A673 (cell line): ENCODE results near the gene FOXN3. TPM values are rescaled to one million over a fixed set of nuclear protein-coding genes. Genes with fewer than 3 reads are reported as not detected.

Experiments
- BruUV-seq: library from RNA; stranded (reverse); fragments of 400-500 nt; replicated peaks from 2 replicates; lab custom pipeline; 2021; lab: Mats Ljungman, UMichigan
- CTCF ChIA-PET: fragments of 300-600 bp; sonication (Branson Sonifier 250); formaldehyde crosslinking; loops from one replicate; lab custom pipeline; 2022; ENCODE audit warnings: antibody characterized with exemption; lab: Charles Lee
- POLR2A ChIA-PET: fragments of 300-600 bp; sonication (Branson Sonifier 250); formaldehyde crosslinking; loops from one replicate; lab custom pipeline; 2022; ENCODE audit warnings: antibody characterized with exemption; ENCODE audit not compliant: low non-redundant PET; lab: Charles Lee
- DNase-seq: peaks from one replicate; pipeline ENCODE4 v3.0.0-alpha.2; 2015; ENCODE audit warnings: low spot score
- H3K27ac ChIP-seq: fragments of 200-600 bp; sonication (generic); 2 replicates; pipeline ENCODE4 v1.5.1; 2016; ENCODE audit warnings: mixed run types, low read depth, mild to moderate bottlenecking, mixed read lengths, antibody characterized with exemption, low read length; ENCODE audit not compliant: poor library complexity, severe bottlenecking
- H3K27me3 ChIP-seq: fragments of 200-600 bp; sonication (generic); replicated peaks from 2 replicates; pipeline ENCODE4 v1.6.1; 2017; ENCODE audit warnings: mixed run types, low read depth, mild to moderate bottlenecking, mixed read lengths, antibody characterized with exemption, low read length; ENCODE audit not compliant: insufficient read depth, poor library complexity
- H3K36me3 ChIP-seq: fragments of 200-600 bp; sonication (generic); 2 replicates; pipeline ENCODE4 v1.6.1; 2016; ENCODE audit warnings: mixed run types, mild to moderate bottlenecking, mixed read lengths, antibody characterized with exemption, low read length; ENCODE audit not compliant: insufficient read depth, poor library complexity, severe bottlenecking
- H3K4me1 ChIP-seq: fragments of 200-600 bp; sonication (generic); 2 replicates; pipeline ENCODE4 v1.6.1; 2017; ENCODE audit warnings: mixed run types, mild to moderate bottlenecking, mixed read lengths, antibody characterized with exemption, low read length; ENCODE audit not compliant: insufficient read depth, poor library complexity, severe bottlenecking
- H3K4me3 ChIP-seq: fragments of 200-600 bp; sonication (generic); 2 replicates; pipeline ENCODE4 v1.5.1; 2016; ENCODE audit warnings: low read depth, mixed run types, mild to moderate bottlenecking, mixed read lengths, low read length; ENCODE audit not compliant: poor library complexity, severe bottlenecking
- H3K9me3 ChIP-seq: fragments of 200-600 bp; sonication (generic); 2 replicates; pipeline ENCODE4 v1.6.1; 2016; ENCODE audit warnings: mixed run types, low read depth, mild to moderate bottlenecking, mixed read lengths, antibody characterized with exemption, low read length; ENCODE audit not compliant: poor library complexity, severe bottlenecking
- EZH2 ChIP-seq: fragments of 200-600 bp; sonication (generic); IDR thresholded peaks from 2 replicates; pipeline ENCODE4 v1.6.1; 2017; ENCODE audit warnings: borderline replicate concordance, low read depth, mild to moderate bottlenecking, mixed read lengths, antibody characterized with exemption, low read length; ENCODE audit not compliant: poor library complexity, severe bottlenecking
- intact Hi-C: fragments of 100-400 bp; cut with micrococcal nuclease; formaldehyde crosslinking; loops from one replicate; pipeline ENCODE4 v1.10.0; 2022; ENCODE audit not compliant: unreplicated experiment
- total RNA-seq: library from RNA; stranded (reverse); gene quantifications from 2 replicates; pipeline ENCODE4 v1.2.3, GENCODE V29; 2021
- TF ChIP-seq, protein P1 (sequence below): fragments of 300-800, 200-600 bp; sonication (generic); conservative IDR thresholded peaks from 2 replicates; pipeline ENCODE4 v1.5.1; 2017; ENCODE audit warnings: low read depth, mild to moderate bottlenecking, antibody characterized with exemption, low read length, moderate library complexity, mixed read lengths

FOXN3 gene
- total RNA-seq, 1 experiment from 2014 or later, result 15.3 TPM

DNA sequence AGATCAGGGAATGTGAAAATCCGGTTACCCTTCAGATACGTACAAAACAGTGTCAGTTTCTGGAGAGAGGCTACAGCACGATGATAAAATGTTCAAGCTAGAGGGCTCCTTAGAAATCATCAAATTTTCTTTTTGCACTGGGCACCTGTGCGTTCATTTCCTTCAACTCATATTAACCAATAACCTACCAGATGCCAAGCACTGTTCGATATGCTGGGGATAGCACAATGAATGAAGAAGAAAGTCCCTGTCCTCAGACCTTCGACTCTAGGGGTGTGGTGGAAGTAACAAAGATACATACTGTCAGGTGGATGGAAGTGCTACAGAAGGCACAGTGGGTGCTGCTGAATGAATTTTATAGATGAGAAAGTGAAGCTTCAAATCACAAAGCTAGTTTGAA lies 172.3 kb downstream of the FOXN3 start:
- Histone ChIP-seq H3K27ac (no peak overlapping the region), H3K4me1 (peaks cover 18% of the 10 kb centered on the region), H3K27me3 (no peaks in the 10 kb centered on the region), H3K9me3 (no peaks in the 10 kb centered on the region), H3K4me3 (no peak overlapping the region), H3K36me3 (no peaks in the 10 kb centered on the region)
- intact Hi-C loops, result loop anchor here (5.0 to 10.0 kb wide), 2 partner anchors 173 to 670 kb away; partner anchors contain the start of gene FOXN3
- TF ChIP-seq, protein P1, sequence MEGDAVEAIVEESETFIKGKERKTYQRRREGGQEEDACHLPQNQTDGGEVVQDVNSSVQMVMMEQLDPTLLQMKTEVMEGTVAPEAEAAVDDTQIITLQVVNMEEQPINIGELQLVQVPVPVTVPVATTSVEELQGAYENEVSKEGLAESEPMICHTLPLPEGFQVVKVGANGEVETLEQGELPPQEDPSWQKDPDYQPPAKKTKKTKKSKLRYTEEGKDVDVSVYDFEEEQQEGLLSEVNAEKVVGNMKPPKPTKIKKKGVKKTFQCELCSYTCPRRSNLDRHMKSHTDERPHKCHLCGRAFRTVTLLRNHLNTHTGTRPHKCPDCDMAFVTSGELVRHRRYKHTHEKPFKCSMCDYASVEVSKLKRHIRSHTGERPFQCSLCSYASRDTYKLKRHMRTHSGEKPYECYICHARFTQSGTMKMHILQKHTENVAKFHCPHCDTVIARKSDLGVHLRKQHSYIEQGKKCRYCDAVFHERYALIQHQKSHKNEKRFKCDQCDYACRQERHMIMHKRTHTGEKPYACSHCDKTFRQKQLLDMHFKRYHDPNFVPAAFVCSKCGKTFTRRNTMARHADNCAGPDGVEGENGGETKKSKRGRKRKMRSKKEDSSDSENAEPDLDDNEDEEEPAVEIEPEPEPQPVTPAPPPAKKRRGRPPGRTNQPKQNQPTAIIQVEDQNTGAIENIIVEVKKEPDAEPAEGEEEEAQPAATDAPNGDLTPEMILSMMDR, result no peak
- no peak for TF ChIP-seq EZH2
- no peak for DNase-seq
- POLR2A ChIA-PET, result no interaction called here
- no TSS peak for BruUV-seq
- CTCF ChIA-PET, result no interaction called here

DNA sequence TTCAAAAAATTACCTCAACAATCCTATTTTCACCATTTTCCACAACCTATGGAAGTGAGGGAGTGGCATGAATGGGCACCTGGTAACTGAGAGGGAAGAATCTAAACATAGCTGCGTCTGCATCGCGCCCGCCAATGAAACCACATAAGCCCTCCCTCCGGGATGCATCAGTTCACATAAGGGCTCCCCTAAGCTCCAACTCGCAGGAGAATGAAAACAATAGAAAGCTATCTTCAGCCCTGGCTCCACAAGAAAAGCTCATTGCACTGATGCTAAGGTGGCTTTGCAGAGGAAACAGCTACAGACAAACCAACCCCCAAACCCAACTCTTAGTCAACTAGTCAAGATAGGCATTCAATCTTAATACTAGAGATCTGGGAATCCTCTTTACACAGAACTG lies 173.3 kb downstream of the FOXN3 start:
- Histone ChIP-seq H3K4me1 (peaks cover 18% of the 10 kb centered on the region), H3K27ac (no peak overlapping the region), H3K27me3 (no peaks in the 10 kb centered on the region), H3K4me3 (no peak overlapping the region), H3K36me3 (no peaks in the 10 kb centered on the region), H3K9me3 (no peaks in the 10 kb centered on the region)
- no TSS peak for BruUV-seq
- intact Hi-C loops, result loop anchor here (5.0 to 10.0 kb wide), 2 partner anchors 174 to 671 kb away; partner anchors contain the start of gene FOXN3
- ChIA-PET POLR2A (interaction anchor here (0.6 kb wide), 1 partner anchor 237 kb away, joined by 4 read pairs; no protein-coding TSS in a partner anchor), CTCF (no interaction called here)
- TF ChIP-seq, protein P1, result no peak
- TF ChIP-seq EZH2, result no peak
- DNase-seq, result no peak

DNA sequence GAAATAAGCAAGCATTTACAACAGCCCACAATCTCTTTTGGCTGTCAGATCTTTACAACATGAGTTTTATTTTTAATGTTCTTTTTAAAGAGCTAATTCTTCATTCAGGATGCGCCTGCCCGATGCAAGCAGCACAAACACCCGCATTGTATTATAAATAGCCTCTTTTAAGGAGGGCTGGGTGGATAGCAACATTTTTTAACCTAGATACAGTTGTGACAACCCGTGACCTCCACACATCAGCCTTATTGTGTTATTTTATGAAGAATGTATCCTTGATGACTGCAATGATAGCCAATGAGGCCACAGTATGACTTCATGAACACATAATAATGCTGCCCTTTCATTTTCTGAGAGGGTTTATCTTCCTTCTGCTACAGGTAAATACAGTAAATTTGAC lies 173.7 kb downstream of the FOXN3 start:
- intact Hi-C loops, result loop anchor here (5.0 to 10.0 kb wide), 2 partner anchors 174 to 672 kb away; partner anchors contain the start of gene FOXN3
- no TSS peak for BruUV-seq
- Histone ChIP-seq H3K4me3 (no peak overlapping the region), H3K9me3 (no peaks in the 10 kb centered on the region), H3K27ac (no peak overlapping the region), H3K36me3 (no peaks in the 10 kb centered on the region), H3K4me1 (peaks cover 18% of the 10 kb centered on the region), H3K27me3 (no peaks in the 10 kb centered on the region)
- TF ChIP-seq, protein P1, result no peak
- TF ChIP-seq EZH2, result no peak
- POLR2A ChIA-PET, result no interaction called here
- DNase-seq, result no peak
- CTCF ChIA-PET, result interaction anchor here (0.6 kb wide), 1 partner anchor 1008 kb away, joined by 3 read pairs; no protein-coding TSS in a partner anchor
